GM12872 (cell line): Measurements from ENCODE around the gene NOS1AP.

Experiments used
- CTCF ChIP-seq: IDR thresholded peaks from 3 replicates; pipeline ENCODE4 v1.5.1; 2011; ENCODE audit warnings: low read depth, mild to moderate bottlenecking, low read length, moderate library complexity; ENCODE audit not compliant: insufficient read depth

NOS1AP gene

DNA sequence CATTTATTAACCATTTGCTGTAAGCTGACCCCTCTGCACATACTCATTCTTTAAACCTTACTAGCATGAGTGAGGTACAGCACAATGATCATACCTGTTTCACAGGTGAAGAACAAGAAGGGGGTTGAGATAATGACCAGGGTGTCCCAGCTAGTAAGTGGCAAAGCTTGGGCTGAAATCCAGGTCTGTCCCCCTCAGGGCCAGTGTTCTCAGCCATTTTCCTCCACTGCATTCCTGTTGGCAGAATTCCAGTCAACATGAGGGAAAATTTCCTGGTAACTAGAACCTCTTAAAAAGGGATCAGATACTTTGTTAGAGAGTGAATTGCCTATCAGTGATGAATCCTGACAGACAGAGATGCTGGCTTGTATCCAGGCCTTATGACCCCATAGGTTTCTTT, 259.0 kb downstream of the NOS1AP start:
- no peak for TF ChIP-seq CTCF

GRCh38 chr1:162329826-162330225, 260.3 kb downstream of the NOS1AP start:
- no peak for TF ChIP-seq CTCF

DNA sequence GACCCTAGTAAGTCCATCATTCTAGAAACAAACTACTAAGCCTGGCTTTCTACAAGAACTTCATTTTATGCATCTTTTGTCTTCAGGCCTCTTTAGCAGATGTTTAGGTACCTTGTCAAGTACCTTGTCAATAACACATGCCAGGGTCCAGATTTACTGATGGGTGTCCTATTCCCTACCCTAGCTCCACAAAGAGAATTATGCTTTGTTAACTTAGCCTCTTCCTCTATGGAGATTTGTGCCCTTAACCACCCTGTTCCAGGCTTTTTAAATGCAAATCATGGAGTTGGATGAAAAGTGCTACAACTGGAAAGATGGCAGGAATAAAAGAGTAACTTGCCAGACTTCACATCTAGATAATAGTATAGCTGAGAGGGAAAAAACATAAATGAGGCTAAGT, 264.5 kb downstream of the NOS1AP start:
- no peak for TF ChIP-seq CTCF

DNA sequence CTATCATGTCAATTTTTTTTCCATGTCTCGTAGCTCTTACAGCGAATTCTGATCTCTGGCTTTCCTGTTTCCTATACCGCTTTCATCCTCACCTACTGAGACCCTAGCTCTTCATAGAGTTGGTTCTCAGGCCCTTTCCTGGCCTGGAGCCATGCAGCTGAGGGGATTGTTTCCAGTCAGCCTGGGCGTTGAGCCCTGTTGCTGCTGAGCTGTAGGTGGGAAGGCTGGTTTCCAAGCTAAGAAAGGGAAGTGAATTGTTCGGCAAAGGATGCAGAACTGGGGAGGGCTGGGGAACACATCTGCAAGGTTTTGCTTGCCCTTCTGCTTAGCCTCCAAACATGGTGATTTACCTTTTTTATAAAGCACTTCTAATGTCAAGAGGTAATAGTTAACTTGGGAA, 265.6 kb downstream of the NOS1AP start:
- TF ChIP-seq CTCF: no peak

- TF ChIP-seq CTCF: no peak
These were observed 267.3 kb downstream of the NOS1AP start for GRCh38 chr1:162336621-162337285.

- TF ChIP-seq CTCF: no peak
These were observed 273.0 kb downstream of the NOS1AP start for GRCh38 chr1:162342452-162342983.

GRCh38 chr1:162343470-162343869, 274.0 kb downstream of the NOS1AP start:
- TF ChIP-seq CTCF: no peak
